GM12891 (cell line): ENCODE results near the gene TRPC3.

Experiments
- POLR2A ChIP-seq: IDR thresholded peaks from 2 replicates; pipeline ENCODE4 v1.6.1; 2011; ENCODE audit warnings: low read depth, low read length, control low read depth
- POLR2AphosphoS5 ChIP-seq: IDR thresholded peaks from 2 replicates; pipeline ENCODE4 v1.6.1; 2011; ENCODE audit warnings: low read depth, low read length, control low read depth
- POU2F2 ChIP-seq: IDR thresholded peaks from 2 replicates; pipeline ENCODE4 v1.6.1; 2011; ENCODE audit warnings: low read depth, mild to moderate bottlenecking, control low read depth, low read length, moderate library complexity
- TAF1 ChIP-seq: IDR thresholded peaks from 2 replicates; pipeline ENCODE4 v1.6.1; 2011; ENCODE audit warnings: low read depth, low read length, control low read depth

- TF ChIP-seq POLR2A = no peak
- no peak for TF ChIP-seq POLR2AphosphoS5
- no peak for TF ChIP-seq TAF1
- TF ChIP-seq POU2F2 = no peak
Measured at GRCh38 chr4:121877041-121877773, 74.7 kb downstream of the TRPC3 start.
